WTC11 (cell line): ENCODE measurements around the gene ASGR1. TPM values are rescaled to one million over a fixed set of nuclear protein-coding genes. Genes with fewer than 3 reads are reported as not detected.

Source experiments
- ATAC-seq: fragments of 200-7000 bp; cut with Tn5 transposase; 2 replicates; pipeline ENCODE4 v1.10.0; 2021; ENCODE audit warnings: mild to moderate bottlenecking, moderate library complexity
- CTCF ChIA-PET: fragments of 300-600 bp; sonication (Branson Sonifier 250); formaldehyde crosslinking; loops from one replicate; lab custom pipeline; 2021; ENCODE audit warnings: antibody characterized with exemption; lab: Charles Lee
- POLR2A ChIA-PET: fragments of 350-600 bp; sonication (Branson Sonifier 250); formaldehyde crosslinking; loops from one replicate; lab custom pipeline; 2021; ENCODE audit warnings: antibody characterized with exemption; lab: Charles Lee
- DNase-seq: peaks from one replicate; pipeline ENCODE4 v3.0.0; 2021; ENCODE audit warnings: low spot score
- H3K27ac Mint-ChIP-seq: 2 replicates; pipeline ENCODE4 v1.8.0; 2021; ENCODE audit warnings: mixed read lengths
- H3K27me3 Mint-ChIP-seq: 2 replicates; pipeline ENCODE4 v1.8.0; 2021; ENCODE audit warnings: low read depth, mild to moderate bottlenecking, moderate library complexity, mixed read lengths
- H3K36me3 Mint-ChIP-seq: 2 replicates; pipeline ENCODE4 v1.8.0; 2021; ENCODE audit warnings: mixed read lengths
- H3K4me1 Mint-ChIP-seq: 2 replicates; pipeline ENCODE4 v1.8.0; 2022; ENCODE audit warnings: mixed read lengths
- H3K4me3 Mint-ChIP-seq: 2 replicates; pipeline ENCODE4 v1.8.0; 2021; ENCODE audit warnings: mild to moderate bottlenecking, moderate library complexity, mixed read lengths
- H3K9me3 Mint-ChIP-seq: 2 replicates; pipeline ENCODE4 v1.8.0; 2021; ENCODE audit warnings: mixed read lengths
- ATF1 ChIP-seq: sonication (generic); formaldehyde crosslinking; IDR thresholded peaks from 2 replicates; pipeline ENCODE4 v1.8.1; 2023; ENCODE audit warnings: mild to moderate bottlenecking, moderate library complexity, missing genetic modification reagents
- ATF3 ChIP-seq: sonication (generic); formaldehyde crosslinking; conservative IDR thresholded peaks from 2 replicates; pipeline ENCODE4 v1.8.1; 2022; ENCODE audit warnings: mild to moderate bottlenecking, missing genetic modification reagents
- CDX4 ChIP-seq: fragments of 250-450 bp; sonication (Bioruptor Pico); IDR thresholded peaks from 2 replicates; pipeline ENCODE4 v1.9.0; 2021; ENCODE audit warnings: moderate library complexity, mild to moderate bottlenecking, inconsistent platforms, borderline replicate concordance
- CREM ChIP-seq: sonication (generic); formaldehyde crosslinking; IDR thresholded peaks from 2 replicates; pipeline ENCODE4 v1.8.1; 2022; ENCODE audit warnings: mild to moderate bottlenecking, missing genetic modification reagents, moderate library complexity
- E2F4 ChIP-seq: sonication (generic); formaldehyde crosslinking; IDR thresholded peaks from 2 replicates; pipeline ENCODE4 v1.8.1; 2022; ENCODE audit warnings: low read depth, mild to moderate bottlenecking, moderate library complexity, missing genetic modification reagents, borderline replicate concordance
- ELF4 ChIP-seq: sonication (generic); formaldehyde crosslinking; IDR thresholded peaks from 2 replicates; pipeline ENCODE4 v1.8.1; 2022; ENCODE audit warnings: low read depth, mild to moderate bottlenecking, moderate library complexity, missing genetic modification reagents
- ESRRA ChIP-seq: sonication (generic); formaldehyde crosslinking; IDR thresholded peaks from 2 replicates; pipeline ENCODE4 v1.8.1; 2022; ENCODE audit warnings: mild to moderate bottlenecking, missing genetic modification reagents, borderline replicate concordance
- FOXJ3 ChIP-seq: sonication (generic); formaldehyde crosslinking; IDR thresholded peaks from 2 replicates; pipeline ENCODE4 v1.9.0; 2021; ENCODE audit warnings: missing genetic modification reagents, mild to moderate bottlenecking, borderline replicate concordance
- NR3C1 ChIP-seq: sonication (generic); formaldehyde crosslinking; conservative IDR thresholded peaks from 2 replicates; pipeline ENCODE4 v1.8.1; 2023; ENCODE audit warnings: low read depth, mild to moderate bottlenecking, missing genetic modification reagents
- SMAD4 ChIP-seq: sonication (generic); formaldehyde crosslinking; IDR thresholded peaks from 2 replicates; pipeline ENCODE4 v1.8.0; 2022; ENCODE audit warnings: mild to moderate bottlenecking, missing genetic modification reagents
- ZNF121 ChIP-seq: sonication (generic); formaldehyde crosslinking; IDR thresholded peaks from 2 replicates; pipeline ENCODE4 v1.8.0; 2023; ENCODE audit warnings: missing genetic modification reagents
- ZNF138 ChIP-seq: sonication (generic); formaldehyde crosslinking; conservative IDR thresholded peaks from 2 replicates; pipeline ENCODE4 v1.8.1; 2022; ENCODE audit warnings: mild to moderate bottlenecking, moderate library complexity, missing genetic modification reagents
- ZNF263 ChIP-seq: sonication (generic); formaldehyde crosslinking; IDR thresholded peaks from 2 replicates; pipeline ENCODE4 v1.8.1; 2022; ENCODE audit warnings: low read depth, mild to moderate bottlenecking, moderate library complexity, missing genetic modification reagents
- ZSCAN18 ChIP-seq: fragments of 250-450 bp; sonication (Bioruptor Pico); IDR thresholded peaks from 2 replicates; pipeline ENCODE4 v2.1.2; 2022; ENCODE audit warnings: mild to moderate bottlenecking, moderate library complexity
- total RNA-seq: library from RNA; stranded (reverse); gene quantifications from 3 replicates; pipeline ENCODE4 v1.2.3, GENCODE V29; 2021
- TF ChIP-seq, protein P1 (sequence below): fragments of 250-450 bp; sonication (Bioruptor Pico); conservative IDR thresholded peaks from 2 replicates; pipeline ENCODE4 v1.9.0; 2021; ENCODE audit warnings: mild to moderate bottlenecking
- TF ChIP-seq, protein P2 (sequence below): sonication (generic); formaldehyde crosslinking; IDR thresholded peaks from 2 replicates; pipeline ENCODE4 v1.8.1; 2023; ENCODE audit warnings: mild to moderate bottlenecking, missing genetic modification reagents

The ASGR1 gene
- total RNA-seq, 1 experiment from 2014 or later: 13.3 TPM

GRCh38 chr17:7196651-7197401 is 17.7 kb upstream of the ASGR1 start (continued):
- no peak for TF ChIP-seq FOXJ3 (CRISPR knock-in tag)
- TF ChIP-seq, protein P1, sequence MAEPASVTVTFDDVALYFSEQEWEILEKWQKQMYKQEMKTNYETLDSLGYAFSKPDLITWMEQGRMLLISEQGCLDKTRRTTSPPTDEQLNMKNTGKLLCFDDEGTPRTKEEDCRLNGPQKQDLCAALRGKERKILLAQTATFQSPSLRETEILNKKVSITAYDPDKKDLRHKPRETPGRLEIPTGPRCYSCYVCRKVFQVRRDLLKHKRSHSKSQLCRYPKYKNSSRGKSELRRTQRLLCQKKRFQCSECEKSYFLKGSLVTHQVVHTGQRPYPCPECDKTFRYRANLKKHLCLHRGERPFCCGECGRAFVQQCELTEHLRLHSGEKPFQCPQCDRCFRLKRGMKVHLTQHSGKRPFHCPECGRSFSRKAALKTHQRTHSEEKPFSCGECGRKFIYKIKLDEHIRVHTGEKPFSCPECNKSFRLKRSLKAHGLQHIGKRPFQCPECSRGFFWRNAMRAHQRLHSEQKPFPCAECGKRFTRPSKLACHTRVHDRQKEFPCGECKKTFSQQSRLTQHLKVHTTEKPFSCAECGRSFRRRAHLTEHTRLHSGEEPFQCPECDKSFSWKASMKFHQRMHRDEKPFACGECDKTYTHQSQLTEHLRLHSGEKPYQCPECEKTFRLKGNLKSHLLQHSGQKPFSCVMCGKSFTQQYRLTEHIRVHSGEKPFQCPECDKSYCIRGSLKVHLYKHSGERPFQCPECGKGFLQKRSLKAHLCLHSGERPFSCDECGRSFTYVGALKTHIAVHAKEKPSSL (CRISPR knock-in tag): no peak

DNA sequence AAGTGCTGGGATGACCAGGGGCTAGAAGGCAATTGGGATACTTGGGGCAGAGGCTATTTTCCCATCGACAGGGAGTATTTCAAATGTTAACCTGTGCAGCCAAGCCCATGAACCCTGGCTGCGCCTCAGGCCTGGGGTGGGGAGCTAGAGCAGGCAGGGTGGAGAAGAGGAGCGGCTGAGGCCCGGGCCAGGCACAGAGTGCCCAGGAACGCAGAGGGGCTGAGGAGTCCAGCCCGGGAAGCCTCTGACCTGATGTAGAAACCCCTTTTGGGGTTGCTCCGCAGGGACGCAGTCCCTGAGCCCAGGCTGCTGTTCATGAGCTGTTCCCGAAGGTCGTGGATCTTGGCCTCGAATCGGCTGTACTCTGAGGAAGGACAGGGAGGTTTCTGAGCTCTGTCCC is 16.8 kb upstream of the ASGR1 start:
- TF ChIP-seq ZNF263 (CRISPR knock-in tag): no peak
- TF ChIP-seq ESRRA (CRISPR knock-in tag): no peak
- no peak for TF ChIP-seq ZNF121 (CRISPR knock-in tag)
- TF ChIP-seq ZSCAN18 (CRISPR knock-in tag): no peak
- no peak for TF ChIP-seq CDX4 (CRISPR knock-in tag)
- TF ChIP-seq, protein P2, sequence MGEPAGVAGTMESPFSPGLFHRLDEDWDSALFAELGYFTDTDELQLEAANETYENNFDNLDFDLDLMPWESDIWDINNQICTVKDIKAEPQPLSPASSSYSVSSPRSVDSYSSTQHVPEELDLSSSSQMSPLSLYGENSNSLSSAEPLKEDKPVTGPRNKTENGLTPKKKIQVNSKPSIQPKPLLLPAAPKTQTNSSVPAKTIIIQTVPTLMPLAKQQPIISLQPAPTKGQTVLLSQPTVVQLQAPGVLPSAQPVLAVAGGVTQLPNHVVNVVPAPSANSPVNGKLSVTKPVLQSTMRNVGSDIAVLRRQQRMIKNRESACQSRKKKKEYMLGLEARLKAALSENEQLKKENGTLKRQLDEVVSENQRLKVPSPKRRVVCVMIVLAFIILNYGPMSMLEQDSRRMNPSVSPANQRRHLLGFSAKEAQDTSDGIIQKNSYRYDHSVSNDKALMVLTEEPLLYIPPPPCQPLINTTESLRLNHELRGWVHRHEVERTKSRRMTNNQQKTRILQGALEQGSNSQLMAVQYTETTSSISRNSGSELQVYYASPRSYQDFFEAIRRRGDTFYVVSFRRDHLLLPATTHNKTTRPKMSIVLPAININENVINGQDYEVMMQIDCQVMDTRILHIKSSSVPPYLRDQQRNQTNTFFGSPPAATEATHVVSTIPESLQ (CRISPR knock-in tag): no peak
- no peak for TF ChIP-seq SMAD4 (CRISPR knock-in tag)
- TF ChIP-seq ATF3 (CRISPR knock-in tag): no peak
- TF ChIP-seq E2F4: no peak
- no peak for TF ChIP-seq CREM (CRISPR knock-in tag)
- TF ChIP-seq NR3C1 (CRISPR knock-in tag): no peak
- TF ChIP-seq ZNF138: no peak
- no peak for TF ChIP-seq ATF1 (CRISPR knock-in tag)
- no peak for TF ChIP-seq ELF4 (CRISPR knock-in tag)
- CTCF ChIA-PET: interaction anchor here (0.6 to 1.5 kb wide), 2 partner anchors 12 to 49 kb away, joined by 3 to 4 read pairs; no protein-coding TSS in a partner anchor

More for the DNA sequence above, 16.8 kb upstream of the ASGR1 start:
- Mint-ChIP-seq H3K4me3 (no peak overlapping the region), H3K27me3 (no peaks in the 10 kb centered on the region), H3K36me3 (peaks cover 42% of the 10 kb centered on the region), H3K9me3 (no peaks in the 10 kb centered on the region), H3K27ac (no peak overlapping the region), H3K4me1 (no peaks in the 10 kb centered on the region)
- ATAC-seq: no peak
- POLR2A ChIA-PET: no interaction called here
- DNase-seq: no peak
